K562 (cell line): ENCODE data around the gene ARMH1. TPM values are rescaled to one million over a fixed set of nuclear protein-coding genes. Genes with fewer than 3 reads are reported as not detected.

Source experiments
- ATAC-seq: fragments of 200-7000 bp; cut with Tn5 transposase; 3 replicates; pipeline ENCODE4 v1.9.1; 2020; ENCODE audit warnings: moderate library complexity
- BruUV-seq: library from RNA; stranded (reverse); fragments of 400-500 nt; replicated peaks from 2 replicates; lab custom pipeline; 2021; lab: Mats Ljungman, UMichigan
- CTCF ChIA-PET: fragments of 300-600 bp; formaldehyde crosslinking; extraction: SDS; loops from one replicate; lab custom pipeline; 2021; ENCODE audit warnings: low intra/inter-chr PET ratio; lab: Yijun Ruan, JAX
- POLR2A ChIA-PET: fragments of 300-600, 350-650 bp; sonication (Branson Sonifier 250); formaldehyde crosslinking; extraction: SDS; loops from one replicate; lab custom pipeline; 2021; ENCODE audit warnings: antibody characterized with exemption, inconsistent platforms; lab: Yijun Ruan, JAX
- DNase-seq, 4 experiments: peaks; one replicate each; pipeline versions ENCODE4 v3.0.0 to v3.0.0-alpha.2; 2011 to 2018; ENCODE audit warnings: low spot score in 3 of 4, mixed read lengths in 3 of 4; ENCODE audit errors: extremely low read depth in 1 of 4
- FAIRE-seq: peaks from 2 replicates; lab custom pipeline; 2011; peaks lifted over from hg19 to GRCh38; lab: Jason Lieb, UNC
- H2AFZ ChIP-seq: 2 replicates; pipeline ENCODE4 v1.6.0; 2011; ENCODE audit warnings: low read depth, low read length, control low read depth, inconsistent platforms
- H3K27ac ChIP-seq: fragments of 200-600 bp; 3 replicates; pipeline ENCODE4 v1.8.0; 2011; ENCODE audit warnings: low read depth, mild to moderate bottlenecking, control low read depth, inconsistent platforms, low read length, moderate library complexity, mixed read lengths; ENCODE audit errors: extremely low read depth
- H3K27me3 ChIP-seq, 2 experiments: fragments of 300-600 bp in 1 of 2; 2 replicates in 1 of 2; 3 replicates in 1 of 2; pipeline versions ENCODE4 v1.6.0 to v1.8.0; 2011; ENCODE audit warnings: inconsistent platforms in 2 of 2, low read length in 2 of 2, mild to moderate bottlenecking in 1 of 2, mixed read lengths in 1 of 2, moderate library complexity in 1 of 2; ENCODE audit not compliant: control insufficient read depth in 2 of 2, insufficient read depth in 2 of 2
- H3K36me3 ChIP-seq: fragments of 300-600 bp; 3 replicates; pipeline ENCODE4 v1.8.0; 2011; ENCODE audit warnings: mild to moderate bottlenecking, low read length, inconsistent platforms; ENCODE audit not compliant: control insufficient read depth, insufficient read depth
- H3K4me1 ChIP-seq, 2 experiments: fragments of 200-600 bp in 1 of 2; replicated peaks in 1 of 2; 2 replicates in 1 of 2; 3 replicates in 1 of 2; pipeline versions ENCODE4 v1.5.1 to v1.8.0; 2011; ENCODE audit warnings: inconsistent platforms in 2 of 2, low read length in 2 of 2, mild to moderate bottlenecking in 1 of 2, mixed read lengths in 1 of 2, moderate library complexity in 1 of 2; ENCODE audit not compliant: control insufficient read depth in 2 of 2, insufficient read depth in 2 of 2
- H3K4me2 ChIP-seq: 2 replicates; pipeline ENCODE4 v1.6.1; 2011; ENCODE audit warnings: low read length, control low read depth, inconsistent platforms, mixed read lengths; ENCODE audit not compliant: insufficient read depth
- H3K4me3 ChIP-seq: fragments of 200-600 bp; sonication (generic), shearing (Covaris generic); 2 replicates; pipeline ENCODE4 v1.5.1; 2016; ENCODE audit warnings: control low read depth, inconsistent platforms
- H3K79me2 ChIP-seq: fragments of 200-600 bp; 3 replicates; pipeline ENCODE4 v1.8.0; 2011; ENCODE audit warnings: low read length, inconsistent platforms; ENCODE audit not compliant: control insufficient read depth, insufficient read depth
- H3K9ac ChIP-seq, 2 experiments: 2 replicates each; pipeline versions ENCODE4 v1.6.0 to v1.6.1; 2011; ENCODE audit warnings: low read depth in 2 of 2, low read length in 2 of 2, control low read depth in 1 of 2, inconsistent platforms in 1 of 2, mild to moderate bottlenecking in 1 of 2, mixed read lengths in 1 of 2; ENCODE audit not compliant: insufficient read depth in 1 of 2
- H3K9me1 ChIP-seq: one replicate; pipeline ENCODE4 v1.6.0; 2011; ENCODE audit warnings: inconsistent platforms, mild to moderate bottlenecking, low read length, moderate library complexity; ENCODE audit not compliant: control insufficient read depth, insufficient read depth
- H3K9me3 ChIP-seq: replicated peaks from 2 replicates; pipeline ENCODE4 v1.5.1; 2011; ENCODE audit warnings: low read depth, low read length, inconsistent platforms; ENCODE audit not compliant: control insufficient read depth, insufficient read depth
- H4K20me1 ChIP-seq: replicated peaks from 2 replicates; pipeline ENCODE4 v1.6.1; 2011; ENCODE audit warnings: low read length, inconsistent platforms, mixed read lengths; ENCODE audit not compliant: control insufficient read depth, insufficient read depth
- ATF7 ChIP-seq: fragments of 450-650 bp; IDR thresholded peaks from 2 replicates; pipeline ENCODE4 v1.7.1; 2014; ENCODE audit warnings: mild to moderate bottlenecking, moderate library complexity
- MAFK ChIP-seq: IDR thresholded peaks from 2 replicates; pipeline ENCODE4 v1.6.1; 2011; ENCODE audit warnings: low read length, improper control_type of control experiment
- MCM3 ChIP-seq: fragments of 450-650 bp; IDR thresholded peaks from 2 replicates; pipeline ENCODE4 v1.6.1; 2016
- ZBTB17 ChIP-seq: fragments of 450-650 bp; formaldehyde crosslinking; IDR thresholded peaks from 2 replicates; pipeline ENCODE4 v1.4.0; 2020; ENCODE audit warnings: mild to moderate bottlenecking
- ZNF584 ChIP-seq: fragments of 200-800 bp; sonication (Bioruptor generic); IDR thresholded peaks from 2 replicates; pipeline ENCODE4 v1.6.1; 2016; ENCODE audit warnings: low read depth, mild to moderate bottlenecking, missing genetic modification characterization, missing compliant biosample characterization
- ZNF699 ChIP-seq: fragments of 250-450 bp; sonication (Bioruptor Pico); IDR thresholded peaks from 2 replicates; pipeline ENCODE4 v1.8.0; 2021; ENCODE audit warnings: mild to moderate bottlenecking, moderate library complexity; ENCODE audit not compliant: insufficient replicate concordance
- ZSCAN32 ChIP-seq: fragments of 450-650 bp; formaldehyde crosslinking; IDR thresholded peaks from 2 replicates; pipeline ENCODE4 v1.4.0; 2020; ENCODE audit warnings: mild to moderate bottlenecking, moderate library complexity
- WGBS: fragments of 100-300 bp; shearing (Covaris generic); methylation state at CpG from one replicate; pipeline ENCODE4 v1.1.6; 2016; ENCODE audit warnings: low coverage, mixed read lengths; ENCODE audit not compliant: insufficient coverage; ENCODE audit errors: missing lambda C conversion rate; 5-methylcytosine and 5-hydroxymethylcytosine counted together
- in situ Hi-C: fragments of 300-500 bp; cut with MboI; formaldehyde crosslinking; loops from 4 replicates; pipeline ENCODE4 v1.15.0; 2018; ENCODE audit warnings: inconsistent platforms, mixed read lengths
- intact Hi-C: fragments of 100-400 bp; cut with micrococcal nuclease; formaldehyde crosslinking; loops from 2 replicates; pipeline ENCODE4 v1.14.2; 2022
- polyA plus RNA-seq, 8 experiments: library from polyadenylated mRNA; depleted of rRNA in 4 of 8; stranded (reverse) in 5 of 8; unstranded in 3 of 8; fragments of >200 nt; fragmentation: Nextera tagmentation in 2 of 8; fragmentation: Illumina TruSeq in 1 of 8; extraction: Ambion mirVana in 2 of 8; extraction: Trizol in 1 of 8; gene quantifications; 2 replicates each; pipeline versions ENCODE4 v1.2.1 to v1.2.3, GENCODE V29; 2011 to 2014; ENCODE audit warnings: inconsistent platforms in 1 of 8, missing spikeins in 1 of 8
- total RNA-seq, 7 experiments: library from RNA; depleted of rRNA in 6 of 7; stranded (reverse); fragments of >200 nt in 6 of 7; fragmentation: Illumina TruSeq in 2 of 7; extraction: Trizol in 2 of 7; gene quantifications; 2 replicates each; pipeline versions ENCODE4 v1.2.1 to v1.2.3, GENCODE V29; 2011 to 2021; ENCODE audit warnings: low replicate concordance in 1 of 7
- TF ChIP-seq, protein P1 (sequence below): fragments of 200-600 bp; sonication (generic); IDR thresholded peaks from one replicate; pipeline ENCODE4 v1.6.1; 2012; ENCODE audit warnings: mild to moderate bottlenecking, low read depth, low read length, inconsistent platforms
- TF ChIP-seq, protein P2 (sequence below): fragments of 450-650 bp; IDR thresholded peaks from 2 replicates; pipeline ENCODE4 v1.6.1; 2016
- TF ChIP-seq, protein P3 (sequence below): fragments of 450-650 bp; formaldehyde crosslinking; IDR thresholded peaks from 2 replicates; pipeline ENCODE4 v1.4.0; 2022; ENCODE audit warnings: mild to moderate bottlenecking, moderate library complexity

ARMH1 gene
- total and polyA plus RNA-seq, 9 of the 15 experiments (the other 6 are each of a cell fraction or from before 2014, with no cell fraction given): 0.41 TPM; not detected in 8

DNA sequence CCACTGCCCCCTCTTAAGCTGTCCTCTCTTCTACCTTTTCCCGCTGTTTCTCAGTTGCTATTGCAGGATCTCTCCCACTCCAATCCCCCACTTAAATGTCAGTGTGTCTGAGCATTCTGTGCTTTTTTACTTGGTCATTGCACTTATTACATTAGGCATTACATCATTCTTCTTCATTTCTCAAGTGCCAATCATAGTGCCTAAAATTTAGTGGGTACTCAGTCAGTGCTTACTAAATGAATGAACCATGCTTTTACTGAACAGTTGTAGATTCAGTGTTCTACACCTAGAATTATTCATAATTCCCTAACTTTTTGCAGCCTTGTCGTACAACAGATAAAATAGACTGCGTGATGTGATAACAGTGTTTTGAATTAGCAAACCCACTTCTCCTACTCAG lies 19.4 kb downstream of the ARMH1 start:
- no peaks in the 10 kb centered on the region; a peak in 1 of 5 replicates for H3K4me1 ChIP-seq
- in situ Hi-C loops: no loop called here
- TF ChIP-seq ZBTB17 (CRISPR knock-in tag) (no peak), ZNF699 (CRISPR knock-in tag) (no peak), MAFK (no peak), ZNF584 (CRISPR knock-in tag) (peak; percentile 75; the same call in 1 of the 2 replicates), ATF7 (peak; percentile 87; the same call in 1 of the 2 replicates), MCM3 (no peak), ZSCAN32 (CRISPR knock-in tag) (peak; percentile 23; the same call in 1 of the 2 replicates)
- TF ChIP-seq, protein P1, sequence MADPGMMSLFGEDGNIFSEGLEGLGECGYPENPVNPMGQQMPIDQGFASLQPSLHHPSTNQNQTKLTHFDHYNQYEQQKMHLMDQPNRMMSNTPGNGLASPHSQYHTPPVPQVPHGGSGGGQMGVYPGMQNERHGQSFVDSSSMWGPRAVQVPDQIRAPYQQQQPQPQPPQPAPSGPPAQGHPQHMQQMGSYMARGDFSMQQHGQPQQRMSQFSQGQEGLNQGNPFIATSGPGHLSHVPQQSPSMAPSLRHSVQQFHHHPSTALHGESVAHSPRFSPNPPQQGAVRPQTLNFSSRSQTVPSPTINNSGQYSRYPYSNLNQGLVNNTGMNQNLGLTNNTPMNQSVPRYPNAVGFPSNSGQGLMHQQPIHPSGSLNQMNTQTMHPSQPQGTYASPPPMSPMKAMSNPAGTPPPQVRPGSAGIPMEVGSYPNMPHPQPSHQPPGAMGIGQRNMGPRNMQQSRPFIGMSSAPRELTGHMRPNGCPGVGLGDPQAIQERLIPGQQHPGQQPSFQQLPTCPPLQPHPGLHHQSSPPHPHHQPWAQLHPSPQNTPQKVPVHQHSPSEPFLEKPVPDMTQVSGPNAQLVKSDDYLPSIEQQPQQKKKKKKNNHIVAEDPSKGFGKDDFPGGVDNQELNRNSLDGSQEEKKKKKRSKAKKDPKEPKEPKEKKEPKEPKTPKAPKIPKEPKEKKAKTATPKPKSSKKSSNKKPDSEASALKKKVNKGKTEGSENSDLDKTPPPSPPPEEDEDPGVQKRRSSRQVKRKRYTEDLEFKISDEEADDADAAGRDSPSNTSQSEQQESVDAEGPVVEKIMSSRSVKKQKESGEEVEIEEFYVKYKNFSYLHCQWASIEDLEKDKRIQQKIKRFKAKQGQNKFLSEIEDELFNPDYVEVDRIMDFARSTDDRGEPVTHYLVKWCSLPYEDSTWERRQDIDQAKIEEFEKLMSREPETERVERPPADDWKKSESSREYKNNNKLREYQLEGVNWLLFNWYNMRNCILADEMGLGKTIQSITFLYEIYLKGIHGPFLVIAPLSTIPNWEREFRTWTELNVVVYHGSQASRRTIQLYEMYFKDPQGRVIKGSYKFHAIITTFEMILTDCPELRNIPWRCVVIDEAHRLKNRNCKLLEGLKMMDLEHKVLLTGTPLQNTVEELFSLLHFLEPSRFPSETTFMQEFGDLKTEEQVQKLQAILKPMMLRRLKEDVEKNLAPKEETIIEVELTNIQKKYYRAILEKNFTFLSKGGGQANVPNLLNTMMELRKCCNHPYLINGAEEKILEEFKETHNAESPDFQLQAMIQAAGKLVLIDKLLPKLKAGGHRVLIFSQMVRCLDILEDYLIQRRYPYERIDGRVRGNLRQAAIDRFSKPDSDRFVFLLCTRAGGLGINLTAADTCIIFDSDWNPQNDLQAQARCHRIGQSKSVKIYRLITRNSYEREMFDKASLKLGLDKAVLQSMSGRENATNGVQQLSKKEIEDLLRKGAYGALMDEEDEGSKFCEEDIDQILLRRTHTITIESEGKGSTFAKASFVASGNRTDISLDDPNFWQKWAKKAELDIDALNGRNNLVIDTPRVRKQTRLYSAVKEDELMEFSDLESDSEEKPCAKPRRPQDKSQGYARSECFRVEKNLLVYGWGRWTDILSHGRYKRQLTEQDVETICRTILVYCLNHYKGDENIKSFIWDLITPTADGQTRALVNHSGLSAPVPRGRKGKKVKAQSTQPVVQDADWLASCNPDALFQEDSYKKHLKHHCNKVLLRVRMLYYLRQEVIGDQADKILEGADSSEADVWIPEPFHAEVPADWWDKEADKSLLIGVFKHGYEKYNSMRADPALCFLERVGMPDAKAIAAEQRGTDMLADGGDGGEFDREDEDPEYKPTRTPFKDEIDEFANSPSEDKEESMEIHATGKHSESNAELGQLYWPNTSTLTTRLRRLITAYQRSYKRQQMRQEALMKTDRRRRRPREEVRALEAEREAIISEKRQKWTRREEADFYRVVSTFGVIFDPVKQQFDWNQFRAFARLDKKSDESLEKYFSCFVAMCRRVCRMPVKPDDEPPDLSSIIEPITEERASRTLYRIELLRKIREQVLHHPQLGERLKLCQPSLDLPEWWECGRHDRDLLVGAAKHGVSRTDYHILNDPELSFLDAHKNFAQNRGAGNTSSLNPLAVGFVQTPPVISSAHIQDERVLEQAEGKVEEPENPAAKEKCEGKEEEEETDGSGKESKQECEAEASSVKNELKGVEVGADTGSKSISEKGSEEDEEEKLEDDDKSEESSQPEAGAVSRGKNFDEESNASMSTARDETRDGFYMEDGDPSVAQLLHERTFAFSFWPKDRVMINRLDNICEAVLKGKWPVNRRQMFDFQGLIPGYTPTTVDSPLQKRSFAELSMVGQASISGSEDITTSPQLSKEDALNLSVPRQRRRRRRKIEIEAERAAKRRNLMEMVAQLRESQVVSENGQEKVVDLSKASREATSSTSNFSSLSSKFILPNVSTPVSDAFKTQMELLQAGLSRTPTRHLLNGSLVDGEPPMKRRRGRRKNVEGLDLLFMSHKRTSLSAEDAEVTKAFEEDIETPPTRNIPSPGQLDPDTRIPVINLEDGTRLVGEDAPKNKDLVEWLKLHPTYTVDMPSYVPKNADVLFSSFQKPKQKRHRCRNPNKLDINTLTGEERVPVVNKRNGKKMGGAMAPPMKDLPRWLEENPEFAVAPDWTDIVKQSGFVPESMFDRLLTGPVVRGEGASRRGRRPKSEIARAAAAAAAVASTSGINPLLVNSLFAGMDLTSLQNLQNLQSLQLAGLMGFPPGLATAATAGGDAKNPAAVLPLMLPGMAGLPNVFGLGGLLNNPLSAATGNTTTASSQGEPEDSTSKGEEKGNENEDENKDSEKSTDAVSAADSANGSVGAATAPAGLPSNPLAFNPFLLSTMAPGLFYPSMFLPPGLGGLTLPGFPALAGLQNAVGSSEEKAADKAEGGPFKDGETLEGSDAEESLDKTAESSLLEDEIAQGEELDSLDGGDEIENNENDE: no peak
- TF ChIP-seq, protein P2, sequence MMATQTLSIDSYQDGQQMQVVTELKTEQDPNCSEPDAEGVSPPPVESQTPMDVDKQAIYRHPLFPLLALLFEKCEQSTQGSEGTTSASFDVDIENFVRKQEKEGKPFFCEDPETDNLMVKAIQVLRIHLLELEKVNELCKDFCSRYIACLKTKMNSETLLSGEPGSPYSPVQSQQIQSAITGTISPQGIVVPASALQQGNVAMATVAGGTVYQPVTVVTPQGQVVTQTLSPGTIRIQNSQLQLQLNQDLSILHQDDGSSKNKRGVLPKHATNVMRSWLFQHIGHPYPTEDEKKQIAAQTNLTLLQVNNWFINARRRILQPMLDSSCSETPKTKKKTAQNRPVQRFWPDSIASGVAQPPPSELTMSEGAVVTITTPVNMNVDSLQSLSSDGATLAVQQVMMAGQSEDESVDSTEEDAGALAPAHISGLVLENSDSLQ: peak; percentile 91
- TF ChIP-seq, protein P3, sequence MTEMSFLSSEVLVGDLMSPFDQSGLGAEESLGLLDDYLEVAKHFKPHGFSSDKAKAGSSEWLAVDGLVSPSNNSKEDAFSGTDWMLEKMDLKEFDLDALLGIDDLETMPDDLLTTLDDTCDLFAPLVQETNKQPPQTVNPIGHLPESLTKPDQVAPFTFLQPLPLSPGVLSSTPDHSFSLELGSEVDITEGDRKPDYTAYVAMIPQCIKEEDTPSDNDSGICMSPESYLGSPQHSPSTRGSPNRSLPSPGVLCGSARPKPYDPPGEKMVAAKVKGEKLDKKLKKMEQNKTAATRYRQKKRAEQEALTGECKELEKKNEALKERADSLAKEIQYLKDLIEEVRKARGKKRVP (CRISPR knock-in tag): peak; percentile 80

More for the DNA sequence above, 19.4 kb downstream of the ARMH1 start:
- intact Hi-C loops: no loop called here
- Histone ChIP-seq H3K27me3 (peaks cover 24 to 32% of the 10 kb centered on the region in 2 experiments), H3K27ac (no peak overlapping the region), H2AFZ (no peak overlapping the region), H3K4me3 (no peak overlapping the region), H3K9me1 (no peaks in the 10 kb centered on the region), H3K9ac (no peak overlapping the region), H3K79me2 (no peaks in the 10 kb centered on the region), H4K20me1 (no peaks in the 10 kb centered on the region), H3K36me3 (no peaks in the 10 kb centered on the region), H3K9me3 (no peaks in the 10 kb centered on the region), H3K4me2 (no peak overlapping the region)
- ATAC-seq: peak; percentile 35; the same call in 2 of the 3 replicates
- no TSS peak for BruUV-seq
- CTCF ChIA-PET: no interaction called here
- WGBS: 15% methylated on average over 3 of the region's 3 CpGs
- POLR2A ChIA-PET: interaction anchor here (0.8 to 3.7 kb wide), 2 partner anchors 27 to 319 kb away, joined by 3 to 28 read pairs; no protein-coding TSS in a partner anchor
- no peak for FAIRE-seq
- DNase-seq: no peak
